GM19395 (cell line): Measurements from ENCODE around the gene TXNDC17.
"Not testable (repeated sequence)": the region's sequence is repeated elsewhere in the genome, so short reads cannot be mapped to it uniquely, and the experiment has no call there.

Experiments
- ATAC-seq: cut with Tn5 transposase; IDR thresholded peaks from one replicate; pipeline ENCODE4 v1.9.1; 2021; ENCODE audit warnings: mild to moderate bottlenecking, moderate library complexity; ENCODE audit not compliant: unreplicated experiment

TXNDC17 gene

DNA sequence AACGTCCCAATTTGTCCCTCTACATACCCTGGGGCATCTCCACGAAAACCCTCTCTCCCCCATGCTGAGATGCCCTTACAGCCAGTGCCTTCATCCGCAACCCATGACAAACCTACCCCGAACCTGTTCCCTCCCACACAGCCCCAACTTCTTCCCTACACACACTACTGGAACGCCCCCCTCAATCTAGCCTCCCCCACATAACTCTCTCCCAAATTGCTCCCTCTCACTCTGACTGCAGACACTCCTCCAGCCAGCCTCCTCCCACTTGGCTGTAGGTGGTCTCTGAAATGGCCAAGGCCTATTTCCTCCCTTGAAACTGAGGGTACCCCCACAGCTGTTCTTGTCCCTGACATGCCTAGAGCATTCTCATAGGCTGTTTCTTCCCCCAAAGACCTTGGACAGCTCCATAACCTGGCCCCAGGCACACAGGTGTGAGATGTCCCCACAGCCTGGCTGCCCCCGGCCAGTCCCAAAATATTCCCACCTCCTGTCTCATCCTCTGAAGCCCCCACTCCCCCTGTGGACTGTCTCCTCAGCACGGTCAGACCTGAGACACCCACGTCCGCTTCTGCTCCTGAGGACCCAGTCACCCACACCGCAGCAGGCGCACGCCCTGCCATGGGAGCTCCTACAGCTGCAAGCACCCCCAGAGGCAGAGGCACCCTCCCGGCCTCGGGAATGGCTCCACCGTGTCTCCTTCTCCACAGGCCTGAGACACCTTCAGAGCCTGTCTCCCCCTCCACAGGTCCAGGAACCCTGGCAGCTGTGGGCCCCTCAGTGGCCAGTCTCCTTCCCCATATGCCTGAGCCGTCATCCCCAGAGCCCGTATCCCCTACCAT is 4.0 kb upstream of the TXNDC17 start:
- no peak for ATAC-seq

DNA sequence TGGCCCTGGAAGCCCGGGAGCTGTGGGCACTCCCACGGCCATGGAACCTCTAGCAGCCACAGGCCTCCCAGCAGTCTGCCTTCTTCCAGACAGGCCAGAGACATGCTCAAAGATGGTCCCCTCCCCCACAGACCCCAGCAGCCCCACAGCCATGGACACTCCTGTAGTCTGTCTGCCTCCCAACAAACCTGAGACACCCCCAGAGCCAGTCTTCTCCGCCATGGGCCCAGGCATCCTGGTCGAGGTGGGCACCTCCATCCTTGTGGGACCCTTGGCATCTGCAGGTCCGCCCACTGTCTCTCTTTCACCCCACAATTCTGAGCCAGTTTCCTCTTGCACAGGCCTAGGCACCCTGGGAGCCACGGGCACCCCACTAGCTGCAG is 3.4 kb upstream of the TXNDC17 start:
- ATAC-seq, result no peak

DNA sequence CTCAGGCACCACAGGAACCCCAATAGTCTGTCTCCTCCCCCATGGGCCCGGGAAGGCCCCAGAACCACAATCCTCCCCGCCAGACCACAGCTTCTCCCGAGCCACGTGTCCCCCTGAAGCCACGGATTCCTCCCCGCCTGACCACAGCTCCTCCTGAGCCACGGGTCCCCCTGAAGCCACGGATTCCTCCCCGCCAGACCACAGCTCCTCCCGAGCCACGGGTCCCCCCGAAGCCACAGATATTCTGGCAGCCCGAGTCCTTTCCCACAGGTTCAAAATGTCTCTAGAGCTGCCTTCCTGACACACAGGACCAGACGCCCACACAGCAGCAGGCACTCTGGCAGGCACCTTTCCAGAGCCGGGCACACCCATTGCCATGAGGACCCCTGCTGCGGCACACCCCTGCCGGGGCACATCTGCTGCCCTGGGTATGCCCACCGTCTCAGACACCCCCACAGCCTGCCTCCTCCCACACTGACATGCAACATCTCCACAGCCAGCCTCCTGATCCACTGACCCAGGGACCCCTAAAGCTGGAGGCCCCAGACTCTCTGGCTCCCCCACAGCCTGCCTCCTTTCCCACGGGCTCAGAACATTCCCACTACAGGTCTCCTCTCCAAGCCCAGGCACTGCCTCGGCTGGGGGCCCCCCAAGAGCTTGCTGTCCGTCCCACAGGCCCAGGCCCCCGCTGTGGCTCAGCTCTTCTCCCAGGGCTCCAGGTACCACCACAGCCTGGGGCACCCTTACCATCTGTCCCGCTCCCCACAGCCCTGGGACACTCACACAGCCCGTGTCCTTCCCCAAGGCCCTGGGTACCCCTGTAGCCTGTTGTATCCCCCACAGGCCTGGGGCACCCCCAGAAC is 2.6 kb upstream of the TXNDC17 start:
- no peak for ATAC-seq

DNA sequence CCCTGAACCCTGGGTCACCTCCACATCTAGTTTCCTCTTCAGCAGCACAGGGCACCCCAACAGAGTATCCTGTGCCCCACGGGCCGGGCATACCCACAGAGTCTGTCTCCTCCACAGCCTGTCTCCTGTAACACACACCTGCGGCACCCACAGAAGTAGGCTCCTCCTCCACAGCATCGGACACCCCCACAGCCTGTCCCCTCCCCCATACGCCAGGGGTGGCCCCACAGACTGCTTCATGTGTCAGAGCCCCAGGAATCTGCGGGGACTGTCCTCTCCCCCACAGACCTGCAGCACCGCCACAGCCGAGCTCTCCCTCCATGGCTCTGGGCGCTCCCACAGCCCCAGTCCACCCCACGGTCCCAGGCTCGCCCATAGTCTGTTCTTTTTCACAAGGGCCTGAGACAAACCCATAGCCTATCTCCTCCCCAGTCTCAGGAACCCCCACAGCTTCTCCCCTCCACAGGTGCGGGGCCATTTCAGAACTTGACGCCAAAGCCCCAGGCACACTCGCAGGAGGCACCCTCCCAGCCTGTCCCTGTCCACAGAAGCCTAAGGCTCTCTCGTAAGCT is 1.8 kb upstream of the TXNDC17 start:
- no peak for ATAC-seq

DNA sequence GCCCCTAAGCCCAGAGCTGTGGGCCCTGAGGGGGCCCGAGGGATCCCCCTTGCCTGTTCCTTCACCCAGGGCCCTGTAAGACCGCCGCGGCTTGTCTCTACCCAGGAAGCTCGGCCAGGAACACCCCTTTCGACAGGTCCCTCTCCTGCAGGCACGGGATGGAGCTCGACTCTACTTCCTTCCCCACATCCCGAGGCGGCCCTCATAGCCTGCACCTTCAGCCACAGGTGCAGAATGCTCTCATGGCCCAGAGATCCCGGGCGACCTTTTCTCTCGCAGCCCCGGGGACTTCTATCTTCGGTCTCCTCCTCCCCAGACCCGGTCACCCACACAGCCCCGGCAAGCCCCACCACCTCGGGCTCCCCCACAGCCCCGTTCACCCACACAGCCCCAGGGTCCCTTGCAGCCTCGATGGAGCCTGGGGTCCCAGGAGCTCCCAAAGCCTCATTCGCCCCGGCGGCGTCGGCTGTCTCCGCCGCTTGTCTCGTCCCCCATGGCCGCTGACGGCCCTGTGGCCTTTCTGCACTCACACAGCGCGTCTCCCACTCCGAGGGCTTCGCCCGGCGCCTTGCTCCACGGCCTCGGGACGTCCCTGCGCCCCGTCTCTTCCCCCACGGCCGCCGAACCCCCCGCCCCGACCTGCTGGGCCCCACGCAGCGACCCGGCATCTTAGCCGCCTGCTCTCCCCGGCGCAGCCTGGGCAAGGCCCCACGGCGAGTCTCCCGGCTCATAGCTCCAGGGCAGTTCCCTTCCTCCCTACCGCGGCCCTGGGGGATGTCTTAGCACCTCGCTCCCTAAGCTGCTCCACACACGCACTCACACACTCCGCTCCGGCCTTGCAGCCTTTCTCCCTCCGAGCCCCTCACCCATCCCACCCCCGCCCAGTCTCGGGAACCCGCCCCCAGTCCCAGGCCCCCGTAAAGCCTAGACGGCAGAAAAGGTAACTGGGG is 999 bp upstream of the TXNDC17 start:
- peak; percentile 11 for ATAC-seq

DNA sequence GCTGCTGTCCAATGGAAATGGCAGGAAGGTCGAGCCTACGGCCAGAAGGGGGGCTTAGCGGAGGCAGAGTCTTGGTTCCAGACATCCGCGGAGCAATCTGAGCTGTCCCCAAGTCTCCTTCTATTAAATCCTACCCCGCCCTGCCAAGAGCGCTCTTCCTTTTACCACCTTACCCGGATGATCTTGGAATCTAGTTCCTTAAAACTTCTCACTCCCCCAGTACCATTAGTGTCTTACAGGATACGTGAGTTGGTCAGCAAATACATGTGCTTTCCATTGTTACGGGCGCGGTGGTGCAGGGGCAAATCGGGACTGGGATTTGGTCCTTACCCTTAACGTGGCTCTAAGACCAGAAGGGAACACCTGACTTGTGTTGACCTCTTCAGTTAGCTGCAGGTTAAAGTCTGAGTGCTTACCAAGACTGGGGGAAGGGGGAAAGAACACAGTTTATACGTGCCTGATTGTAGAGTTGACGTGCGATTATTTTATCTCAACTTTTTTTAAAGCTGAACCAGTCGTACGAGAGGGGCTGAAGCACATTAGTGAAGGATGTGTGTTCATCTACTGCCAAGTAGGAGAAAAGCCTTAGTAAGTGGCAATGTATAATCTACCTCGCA is 495 bp downstream of the TXNDC17 start:
- ATAC-seq, result no peak

DNA sequence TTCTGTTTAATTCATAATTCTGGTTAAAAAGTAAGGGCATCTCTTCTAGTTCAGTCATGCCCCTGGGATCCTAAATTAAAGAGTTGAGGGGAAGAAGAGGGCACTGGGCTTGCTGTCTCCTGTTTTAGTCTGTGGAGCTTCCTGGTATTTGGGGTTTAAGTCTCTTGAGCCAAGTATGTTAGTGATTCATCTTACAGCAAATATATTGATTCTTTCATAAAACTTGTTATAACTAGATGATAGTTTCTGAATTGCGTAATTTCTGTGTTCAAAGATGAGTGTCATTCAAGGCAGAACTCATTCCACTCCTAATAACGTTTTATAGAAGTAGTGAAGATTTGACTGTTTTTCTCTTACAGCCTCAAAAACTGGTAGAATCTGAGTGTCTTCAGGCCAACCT is 1.7 kb downstream of the TXNDC17 start:
- ATAC-seq, result no peak

DNA sequence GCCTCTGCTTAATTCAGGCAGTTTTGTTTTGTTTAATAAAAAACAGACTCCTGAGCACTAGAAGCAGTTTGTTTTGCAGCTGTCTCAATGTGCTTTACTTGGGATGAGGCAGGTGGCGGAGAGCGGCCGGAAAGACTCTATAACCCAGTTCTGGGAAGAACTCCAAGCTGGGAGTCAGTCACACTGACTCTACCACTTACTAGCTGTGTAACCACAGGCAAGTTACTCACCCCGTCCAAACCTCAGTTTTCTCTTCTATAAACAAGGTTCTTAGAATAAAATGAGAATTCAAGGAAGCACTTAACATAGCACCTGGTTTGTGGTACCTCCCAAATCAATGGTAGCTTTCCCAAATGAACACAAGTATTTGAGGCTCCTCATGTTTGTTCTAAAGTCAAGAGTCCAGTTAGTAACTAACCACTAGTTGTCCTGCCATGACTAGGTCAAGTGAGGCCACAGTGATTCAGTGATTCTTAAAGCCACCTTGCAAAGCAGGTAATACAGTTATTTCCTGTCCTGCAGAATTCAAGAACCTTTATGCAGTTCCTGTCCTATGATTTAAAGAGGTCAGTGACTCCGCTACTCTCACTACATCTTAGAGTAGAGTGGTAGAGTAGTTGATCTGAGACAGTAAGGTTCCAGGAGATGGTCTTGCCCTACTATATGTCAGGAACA is 2.7 kb downstream of the TXNDC17 start:
- no peak for ATAC-seq

DNA sequence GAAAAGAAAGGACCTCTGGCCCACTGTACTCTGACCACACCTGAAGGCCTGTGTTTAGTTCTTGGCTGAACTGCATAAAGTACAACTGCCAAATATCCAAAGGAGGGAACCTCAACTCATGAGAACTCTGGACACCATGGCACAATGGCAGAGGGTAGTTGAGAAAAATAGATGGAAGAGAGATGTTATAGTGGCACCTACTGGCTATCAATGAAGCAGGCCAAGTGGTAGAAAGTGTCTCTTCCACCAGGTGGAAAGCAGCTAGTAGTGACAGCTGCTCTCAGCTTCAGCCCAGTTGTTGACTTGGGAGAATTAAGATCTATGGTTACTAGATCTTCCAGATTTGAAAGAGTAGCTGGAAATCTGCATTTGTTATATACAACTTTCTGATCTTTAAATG is 7.3 kb downstream of the TXNDC17 start:
- no peak for ATAC-seq

DNA sequence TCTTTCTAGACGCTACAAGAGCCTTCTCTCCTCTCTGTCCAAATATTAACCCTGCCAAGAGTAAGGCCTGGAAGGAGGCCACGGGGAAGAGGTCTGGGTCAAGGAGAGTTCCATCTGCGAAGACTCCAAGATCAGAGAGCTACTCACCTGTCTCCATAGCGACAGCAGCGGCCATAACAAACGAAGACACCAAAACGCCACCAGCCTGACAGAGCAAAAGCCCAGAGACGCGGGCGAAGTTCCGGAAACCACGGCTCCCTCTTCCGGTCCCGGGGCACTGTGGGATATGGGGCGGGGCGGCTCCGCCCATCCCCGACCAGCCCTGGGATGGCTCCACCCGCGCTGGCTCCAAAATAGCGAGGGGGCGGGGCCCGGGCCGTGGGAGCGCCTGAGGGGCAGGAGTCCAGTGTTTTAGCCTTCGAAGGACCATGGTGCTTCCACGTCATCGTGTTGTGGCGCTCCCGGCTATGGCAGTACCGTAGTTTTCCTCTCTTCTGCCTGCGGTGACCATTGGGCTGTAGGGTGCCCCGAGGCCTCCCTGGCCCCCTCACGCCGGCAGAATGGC is 10.6 kb downstream of the TXNDC17 start, which contains the start of the genes C17orf100 and MED31:
Gene C17orf100 (plus strand): TSS at position 409 of the 565 bp plus-strand sequence. CDS start 152 bp downstream, at position 561.
Gene MED31 (minus strand): TSS at position 252 of the 565 bp plus-strand sequence. CDS start 77 bp downstream, at position 175.
- peak; percentile 82 for ATAC-seq

DNA sequence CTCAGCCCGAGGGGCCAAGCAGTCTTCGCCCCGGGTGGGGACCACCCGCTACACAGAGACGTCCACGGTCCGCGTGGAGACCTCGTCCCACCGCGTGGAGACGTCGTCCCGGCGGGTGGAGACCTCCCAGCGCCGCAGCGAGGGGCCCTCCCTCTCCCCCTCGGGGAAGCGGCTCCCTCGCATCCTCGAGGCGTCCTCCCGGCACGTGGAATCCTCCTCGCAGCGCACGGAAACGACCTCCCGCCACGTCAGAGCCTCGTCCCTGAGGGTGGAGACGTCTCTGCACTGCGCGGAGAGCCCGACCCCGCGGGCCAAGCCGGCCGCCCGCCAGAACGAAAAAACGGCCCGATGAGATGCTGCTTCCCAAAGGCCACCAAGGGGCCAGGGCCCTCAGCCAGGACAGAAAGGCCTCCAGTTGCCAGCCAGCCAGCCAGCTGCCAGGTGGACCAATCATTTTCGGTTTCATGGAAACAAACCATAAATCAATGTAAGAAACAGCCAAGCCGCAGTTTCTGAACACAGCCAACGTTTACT is 11.1 kb downstream of the TXNDC17 start:
- ATAC-seq, result peak; percentile 6

DNA sequence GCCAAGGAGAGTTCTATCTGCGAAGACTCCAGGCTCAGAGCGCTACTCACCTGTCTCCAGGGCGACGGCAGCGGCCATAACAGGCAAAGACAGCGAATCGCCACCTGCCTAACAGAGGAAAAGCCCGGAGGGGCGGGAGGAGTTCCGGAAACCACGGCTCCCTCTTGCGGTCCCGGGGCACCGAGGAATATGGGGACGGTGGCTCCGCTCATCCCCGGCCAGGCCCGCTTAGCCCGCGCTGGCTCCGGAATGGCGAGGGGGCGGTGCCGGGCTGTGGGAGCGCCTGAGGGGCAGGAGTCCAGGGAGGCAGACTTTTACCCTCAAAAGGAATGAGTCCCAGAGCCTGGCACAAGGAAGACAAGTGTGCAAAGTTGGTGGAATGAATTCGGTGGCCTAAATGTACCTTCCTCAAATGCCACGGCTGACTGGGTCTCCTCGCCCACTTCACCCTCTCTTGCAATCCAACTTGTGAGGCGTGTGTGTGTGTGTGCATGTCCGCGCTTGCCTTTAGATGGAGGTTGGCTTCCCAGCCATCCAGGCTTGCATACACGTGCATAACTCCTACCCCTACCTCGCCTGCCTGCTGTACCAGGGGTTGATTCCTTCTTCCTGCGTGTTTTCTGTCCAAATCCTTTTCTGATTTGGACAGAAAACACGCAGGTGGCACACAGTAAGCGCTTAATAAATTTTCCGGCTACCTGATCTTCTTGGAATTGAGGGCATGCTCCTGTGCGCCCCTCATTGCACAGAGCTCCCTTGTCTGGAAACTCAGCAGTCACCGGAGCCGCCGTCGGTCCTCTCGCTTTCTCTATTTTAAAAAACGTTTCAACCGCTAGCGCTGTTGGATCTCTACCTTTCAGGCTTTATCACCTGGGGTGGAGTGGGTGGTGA is 14.2 kb downstream of the TXNDC17 start:
- no peak for ATAC-seq

DNA sequence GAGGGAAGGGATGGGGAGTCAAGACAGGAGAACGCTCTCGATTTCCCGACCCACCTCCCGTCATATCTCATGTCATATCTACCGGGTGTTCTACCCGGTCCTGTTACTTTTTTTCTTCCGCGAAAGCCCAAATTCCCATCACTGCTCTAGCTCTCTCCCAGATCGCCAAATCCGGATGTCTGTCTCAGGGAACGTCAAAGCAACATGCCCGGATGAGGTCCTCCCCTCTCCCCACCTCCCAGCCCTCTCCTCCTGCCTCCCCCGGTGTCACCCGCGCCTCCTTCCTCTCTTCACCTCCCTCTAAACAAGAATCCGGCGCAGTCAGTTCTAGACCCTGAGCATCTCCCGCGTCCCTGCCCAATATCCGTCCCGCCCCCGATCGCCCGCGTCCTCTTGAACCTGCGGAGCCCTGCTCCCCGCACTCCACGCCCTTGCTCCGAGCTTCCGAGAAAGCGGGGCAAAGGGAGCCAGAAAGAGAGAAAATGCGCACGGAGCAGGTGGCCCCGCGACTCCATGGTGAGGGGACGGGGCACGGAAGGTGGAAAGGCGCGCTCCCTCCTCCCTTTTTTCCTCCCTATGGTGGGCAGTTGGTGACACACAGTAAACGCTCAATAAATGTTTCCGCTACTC is 15.0 kb downstream of the TXNDC17 start:
- not testable (repeated sequence) for ATAC-seq

DNA sequence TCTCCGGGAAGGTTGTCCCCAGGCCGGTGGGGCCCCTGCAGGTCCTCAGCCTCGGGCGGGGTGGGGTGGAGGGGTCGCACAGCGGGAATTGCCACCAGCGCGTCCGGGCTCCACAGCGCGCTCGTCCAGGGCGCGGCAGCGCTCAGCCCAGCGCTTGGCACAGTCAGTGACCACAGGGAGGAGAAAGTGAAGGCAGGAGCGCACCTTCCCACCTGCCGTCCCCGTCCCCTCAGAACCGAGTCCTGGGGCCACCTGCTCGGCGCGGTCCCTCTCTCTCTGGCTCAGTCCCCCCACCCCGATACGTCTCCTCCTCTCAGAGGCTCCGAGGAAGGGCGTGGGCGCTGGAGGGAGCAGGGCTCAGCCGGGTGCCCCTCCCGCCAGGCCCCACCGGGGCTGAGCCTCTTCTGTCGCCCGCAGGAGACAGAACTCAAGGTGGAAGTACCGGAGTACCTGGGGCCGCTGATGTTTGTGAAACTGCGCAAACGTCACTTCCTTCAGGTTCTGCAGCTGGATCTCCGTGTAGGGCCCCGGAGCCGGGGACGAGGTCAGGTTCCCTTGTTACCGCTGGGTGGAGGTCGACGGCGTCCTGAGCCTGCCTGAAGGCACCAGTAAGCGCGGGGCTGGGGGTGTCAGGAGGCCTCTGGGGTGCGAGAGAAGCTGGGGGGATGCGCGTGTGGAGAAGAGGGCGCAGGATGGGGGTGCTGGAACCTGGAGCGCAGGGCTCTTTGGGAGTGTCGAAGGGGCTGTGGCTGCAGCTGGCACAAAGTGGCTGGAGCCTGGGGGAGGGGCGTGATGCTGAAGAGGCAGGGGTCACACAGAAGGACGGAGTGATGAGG is 16.2 kb downstream of the TXNDC17 start:
- peak; percentile 44 for ATAC-seq

DNA sequence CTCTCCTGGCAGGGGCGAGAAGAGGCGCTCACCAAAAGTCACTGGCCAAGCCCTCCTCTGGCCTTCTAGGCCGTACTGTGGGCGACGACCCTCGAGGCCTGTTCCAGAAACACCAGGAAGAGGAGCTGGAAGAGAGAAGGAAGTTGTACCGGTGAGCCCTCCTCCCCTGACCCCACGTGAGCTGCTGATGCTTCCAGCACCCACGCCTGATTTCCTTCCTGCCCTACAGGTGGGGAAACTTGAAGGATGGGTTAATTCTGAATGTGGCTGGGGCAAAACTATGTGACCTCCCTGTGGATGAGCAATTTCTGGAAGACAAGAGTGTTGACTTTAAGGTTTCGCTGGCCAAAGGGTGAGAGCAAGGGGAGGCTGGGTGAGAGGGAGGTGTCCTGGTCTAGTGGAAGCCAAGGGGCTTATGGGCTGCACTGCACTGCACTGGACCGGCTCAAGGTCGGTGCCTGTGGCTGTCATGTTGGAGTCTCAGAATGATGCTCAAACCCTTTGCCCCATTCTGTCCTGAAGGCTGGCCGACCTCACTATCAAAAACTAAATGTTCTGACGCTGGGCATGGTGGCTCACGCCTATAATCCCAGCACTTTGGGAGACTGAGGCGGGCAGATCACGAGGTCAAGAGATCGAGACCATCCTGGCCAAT is 16.9 kb downstream of the TXNDC17 start:
- ATAC-seq, result no peak

DNA sequence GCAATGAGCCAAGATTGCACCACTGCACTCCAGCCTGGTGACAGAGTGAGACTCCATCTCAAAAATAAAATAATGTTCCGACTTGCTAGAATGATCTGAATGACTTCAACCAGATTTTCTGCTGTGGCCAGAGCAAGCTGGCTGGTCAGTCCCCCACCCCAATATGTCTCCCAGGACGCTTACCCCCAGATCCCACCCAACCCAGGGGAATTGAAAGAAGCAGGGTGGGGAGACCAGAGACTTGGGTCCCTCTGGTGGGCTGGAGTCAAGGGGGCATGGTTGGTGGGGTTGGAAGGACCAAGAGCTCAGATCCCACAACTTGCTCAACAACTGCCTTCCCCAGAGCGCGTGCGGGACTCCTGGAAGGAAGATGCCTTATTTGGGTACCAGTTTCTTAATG is 17.6 kb downstream of the TXNDC17 start:
- ATAC-seq, result not testable (repeated sequence)
